Activated T-helper 1 cell treated with anti-CD3 and anti-CD28 coated beads, Interleukin-12 subunit alpha, Interleukin-12 subunit beta, Interleukin-2, Interleukin-4 antibody, amounts not matched to agents 30 ng/mL and 10 ng/mL and 1 ng/mL, durations not matched to agents 14 hours and 24 hours and 36 hours (primary cell): ENCODE data around the gene OR4C3. TPM values are rescaled to one million over a fixed set of nuclear protein-coding genes. Genes with fewer than 3 reads are reported as not detected.

Experiments used
- total RNA-seq: library from RNA; stranded (reverse); gene quantifications from 2 replicates; pipeline ENCODE4 v1.2.3, GENCODE V29; 2022

OR4C3 gene
- total RNA-seq, 1 donor from 2014 or later, result not detected

Other genes starting within 250 kb of the OR4C3 start
- not detected in 2 replicates for gene OR4B1, start 108.1 kb upstream of the OR4C3 start, total RNA-seq
- not detected in 2 replicates for gene OR4X2, start 79.8 kb upstream of the OR4C3 start, total RNA-seq
- gene OR4X1, start 61.1 kb upstream of the OR4C3 start, total RNA-seq, result not detected in 2 replicates
- not detected in 2 replicates for gene OR4S1, start 18.7 kb upstream of the OR4C3 start, total RNA-seq
- gene OR4C5, start 41.5 kb downstream of the OR4C3 start, total RNA-seq, result not detected in 2 replicates
- gene OR4A47, start 163.9 kb downstream of the OR4C3 start, total RNA-seq, result not detected in 2 replicates